Neuron (in vitro differentiated cells): Measurements from ENCODE around the gene BRIX1.
"Not testable (repeated sequence)": the region's sequence is repeated elsewhere in the genome, so short reads cannot be mapped to it uniquely, and the experiment has no call there.

Experiments used
- H2AFZ ChIP-seq: one replicate; pipeline ENCODE4 v1.6.1; 2013; ENCODE audit warnings: low read depth, mild to moderate bottlenecking, inconsistent platforms, low read length, moderate library complexity
- H3K27me3 ChIP-seq: one replicate; pipeline ENCODE4 v1.6.1; 2013; ENCODE audit warnings: low read length; ENCODE audit not compliant: insufficient read depth
- H3K36me3 ChIP-seq: one replicate; pipeline ENCODE4 v1.6.1; 2013; ENCODE audit warnings: low read length; ENCODE audit not compliant: insufficient read depth
- H3K4me1 ChIP-seq: one replicate; pipeline ENCODE4 v1.6.1; 2013; ENCODE audit warnings: low read length; ENCODE audit not compliant: insufficient read depth
- H3K4me3 ChIP-seq: 2 replicates; pipeline ENCODE4 v1.5.1; 2013; ENCODE audit warnings: mild to moderate bottlenecking, low read length, moderate library complexity
- H3K9me3 ChIP-seq: one replicate; pipeline ENCODE4 v1.6.1; 2013; ENCODE audit warnings: low read length

BRIX1 gene

DNA sequence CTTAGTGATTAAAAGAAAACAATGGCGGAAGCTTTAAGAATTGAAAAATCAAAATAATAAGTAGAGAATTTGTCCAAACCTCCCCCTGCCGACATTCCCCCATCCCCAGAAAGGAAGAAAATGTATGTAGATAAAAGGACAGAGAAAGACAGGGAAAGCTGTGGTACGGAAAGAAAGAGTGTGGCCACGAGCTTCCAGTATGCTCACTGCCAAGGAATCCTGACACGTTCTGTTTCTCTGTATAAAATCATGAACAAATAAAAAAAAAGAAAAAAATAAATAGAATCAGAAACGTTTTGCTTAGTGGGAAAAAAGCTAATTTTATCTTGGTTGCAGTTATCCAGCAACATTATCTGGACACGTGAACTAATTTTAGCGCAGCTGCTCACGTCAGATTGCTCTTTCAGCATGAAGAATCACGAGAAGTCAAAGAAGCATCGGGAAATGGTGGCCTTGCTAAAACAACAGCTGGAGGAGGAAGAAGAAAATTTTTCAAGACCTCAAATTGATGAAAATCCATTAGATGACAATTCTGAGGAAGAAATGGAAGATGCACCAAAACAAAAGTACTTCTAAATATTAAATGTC, 29.0 kb downstream of the BRIX1 start:
- H3K4me1 ChIP-seq: no peaks in the 10 kb centered on the region
- H3K27me3 ChIP-seq: no peaks in the 10 kb centered on the region
- peaks cover 61% of the 10 kb centered on the region for H3K36me3 ChIP-seq
- no peaks in the 10 kb centered on the region for H3K9me3 ChIP-seq
- no peak overlapping the region for H2AFZ ChIP-seq
- no peak overlapping the region for H3K4me3 ChIP-seq

DNA sequence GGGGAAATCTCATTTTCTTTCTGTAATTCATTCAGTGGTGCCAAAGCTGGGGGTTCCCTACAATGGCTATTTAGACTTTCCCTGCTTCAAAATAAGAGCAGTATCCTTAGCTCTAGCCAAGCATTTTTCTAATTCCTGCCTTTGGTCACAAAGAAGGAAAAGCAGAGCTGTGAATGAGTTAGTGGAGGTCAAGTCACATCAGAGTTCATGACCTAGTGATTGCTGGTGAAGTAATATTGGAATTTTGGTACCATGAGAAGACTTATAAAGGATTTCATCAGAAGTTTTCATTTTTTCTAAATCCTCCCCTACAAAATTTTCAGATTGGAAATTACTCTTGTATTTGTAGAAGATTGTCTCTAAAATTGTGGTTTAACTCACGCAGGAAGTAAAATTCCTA, 41.8 kb downstream of the BRIX1 start:
- no peaks in the 10 kb centered on the region for H3K27me3 ChIP-seq
- no peak overlapping the region for H3K4me3 ChIP-seq
- no peaks in the 10 kb centered on the region for H3K9me3 ChIP-seq
- H3K4me1 ChIP-seq: peaks cover 2% of the 10 kb centered on the region
- peaks cover 25% of the 10 kb centered on the region for H3K36me3 ChIP-seq
- no peak overlapping the region for H2AFZ ChIP-seq

DNA sequence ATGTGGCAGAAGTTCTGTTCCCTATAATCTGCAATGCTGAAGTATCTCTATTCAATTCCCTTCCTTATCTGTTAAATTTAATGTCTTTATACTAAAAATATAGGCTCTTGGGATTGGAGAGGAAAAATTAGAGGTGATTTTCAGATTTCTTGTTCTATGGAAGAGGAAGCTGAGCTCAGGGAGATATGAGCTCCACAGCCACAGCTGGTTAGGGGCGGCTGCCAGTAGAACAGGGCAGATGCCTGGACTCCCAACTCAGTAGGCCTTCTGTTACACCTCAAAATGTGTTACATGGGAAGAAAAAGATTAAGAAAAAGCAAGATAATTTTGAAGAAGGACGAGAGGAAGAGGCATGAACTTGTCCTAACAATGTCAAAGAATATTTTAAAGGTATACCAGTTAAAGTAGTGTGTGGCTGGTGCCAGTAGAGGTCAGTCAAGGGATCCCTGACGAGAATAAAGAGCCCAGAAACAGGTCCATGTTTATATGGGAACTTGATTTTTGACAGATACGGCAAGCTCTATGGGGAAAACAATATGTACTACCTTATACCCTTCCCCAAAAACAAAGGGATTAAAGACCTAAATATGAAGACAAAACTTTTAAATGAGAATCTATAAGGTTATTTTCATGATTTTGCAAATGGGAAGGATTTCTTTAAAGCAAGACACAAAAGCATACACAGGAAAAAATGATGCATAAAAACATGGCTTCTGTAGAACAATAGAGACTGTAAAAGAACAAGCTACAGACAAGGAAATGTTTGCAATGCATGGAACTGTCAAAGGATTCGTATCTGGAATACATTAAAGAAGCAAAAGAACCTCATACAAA, 42.6 kb downstream of the BRIX1 start:
- Histone ChIP-seq H3K36me3 (peaks cover 20% of the 10 kb centered on the region), H2AFZ (no peak overlapping the region), H3K4me3 (no peak overlapping the region), H3K9me3 (no peaks in the 10 kb centered on the region), H3K27me3 (no peaks in the 10 kb centered on the region), H3K4me1 (peaks cover 2% of the 10 kb centered on the region)

GRCh38 chr5:34959323-34959722, 43.8 kb downstream of the BRIX1 start:
- H3K9me3 ChIP-seq: no peaks in the 10 kb centered on the region
- H3K27me3 ChIP-seq: no peaks in the 10 kb centered on the region
- H3K4me1 ChIP-seq: peaks cover 2% of the 10 kb centered on the region
- no peak overlapping the region for H3K4me3 ChIP-seq
- peaks cover 10% of the 10 kb centered on the region for H3K36me3 ChIP-seq
- no peak overlapping the region for H2AFZ ChIP-seq

DNA sequence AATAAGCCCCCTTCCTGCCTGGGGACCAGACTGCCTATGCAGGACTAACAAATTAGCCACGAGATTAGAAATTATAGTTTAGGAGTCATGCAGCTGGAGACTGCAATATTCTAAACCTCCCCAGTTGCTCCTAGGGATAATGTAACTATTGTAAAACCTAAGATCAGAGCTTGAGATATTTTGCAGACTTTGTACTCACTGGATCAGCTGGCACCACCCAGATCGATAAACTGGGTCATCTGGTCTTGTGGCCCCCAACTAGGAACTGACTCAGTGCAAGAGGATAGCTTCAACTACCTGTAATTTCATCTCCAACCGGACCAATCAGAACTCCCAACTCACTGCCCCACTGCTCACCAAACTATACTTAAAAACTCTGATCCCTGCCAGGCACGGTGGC, 52.0 kb downstream of the BRIX1 start:
- Histone ChIP-seq H3K4me3 (no peak overlapping the region), H3K4me1 (no peaks in the 10 kb centered on the region)

GRCh38 chr5:34968258-34968657, 52.7 kb downstream of the BRIX1 start:
- H3K36me3 ChIP-seq: no peaks in the 10 kb centered on the region
- H3K9me3 ChIP-seq: peaks cover 3% of the 10 kb centered on the region
- H3K4me1 ChIP-seq: no peaks in the 10 kb centered on the region
- no peaks in the 10 kb centered on the region for H3K27me3 ChIP-seq
- H3K4me3 ChIP-seq: no peak overlapping the region
- no peak overlapping the region for H2AFZ ChIP-seq

More for the DNA sequence above, 52.0 kb downstream of the BRIX1 start:
- Histone ChIP-seq H3K27me3 (no peaks in the 10 kb centered on the region), H3K9me3 (peaks cover 3% of the 10 kb centered on the region), H2AFZ (no peak overlapping the region), H3K36me3 (no peaks in the 10 kb centered on the region)

- no peaks in the 10 kb centered on the region for H3K9me3 ChIP-seq
- no peaks in the 10 kb centered on the region for H3K27me3 ChIP-seq
- no peaks in the 10 kb centered on the region for H3K4me1 ChIP-seq
- H3K4me3 ChIP-seq: no peak overlapping the region
- no peaks in the 10 kb centered on the region for H3K36me3 ChIP-seq
- no peak overlapping the region for H2AFZ ChIP-seq
Observed at GRCh38 chr5:34970552-34970951, 55.0 kb downstream of the BRIX1 start.

DNA sequence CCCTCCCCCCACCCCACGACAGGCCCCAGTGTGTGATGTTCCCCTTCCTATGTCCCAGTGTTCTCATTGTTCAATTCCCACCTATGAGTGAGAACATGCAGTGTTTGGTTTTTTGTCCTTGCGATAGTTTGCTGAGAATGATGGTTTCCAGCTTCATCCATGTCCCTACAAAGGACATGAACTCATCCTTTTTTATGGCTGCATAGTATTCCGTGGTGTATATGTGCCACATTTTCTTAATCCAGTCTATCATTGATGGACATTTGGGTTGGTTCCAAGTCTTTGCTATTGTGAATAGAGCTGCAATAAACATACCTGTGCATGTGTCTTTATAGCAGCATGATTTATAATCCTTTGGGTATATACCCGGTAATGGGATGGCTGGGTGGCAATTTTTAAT, 56.1 kb downstream of the BRIX1 start:
- H3K4me3 ChIP-seq, H2AFZ ChIP-seq, H3K9me3 ChIP-seq, H3K27me3 ChIP-seq, H3K36me3 ChIP-seq, H3K4me1 ChIP-seq: not testable (repeated sequence)
